ENCODE data around the gene SKA2.

SKA2 gene

GRCh38 chr17:59084154-59084553 lies 70.8 kb downstream of the SKA2 start:
- H3K36me3 ChIP-seq: peaks cover 26% of the 10 kb centered on the region
- DNase-seq: no peak
- TF ChIP-seq CTCF (IDR thresholded peaks at IDR 0.05; ENCODE audit: low read depth, low read length): no peak
- no peak overlapping the region for H3K4me3 ChIP-seq (ENCODE audit: low read depth, low read length)
- no peaks in the 10 kb centered on the region for H3K9me3 ChIP-seq
- no peaks in the 10 kb centered on the region for H3K4me1 ChIP-seq
- H3K27me3 ChIP-seq: no peaks in the 10 kb centered on the region

GRCh38 chr17:59074494-59074893 lies 80.5 kb downstream of the SKA2 start:
- DNase-seq: no peak
- peaks cover 51% of the 10 kb centered on the region for H3K36me3 ChIP-seq
- H3K4me1 ChIP-seq: no peaks in the 10 kb centered on the region; the same call in 1 of the 2 replicates
- no peaks in the 10 kb centered on the region for H3K9me3 ChIP-seq
- no peaks in the 10 kb centered on the region for H3K27me3 ChIP-seq
- no peak for TF ChIP-seq CTCF (IDR thresholded peaks at IDR 0.05; ENCODE audit: low read depth, low read length)
- H3K4me3 ChIP-seq (ENCODE audit: low read depth, low read length): no peak overlapping the region

- Histone ChIP-seq H3K4me3 (ENCODE audit: low read depth, low read length) (no peak overlapping the region), H3K36me3 (peaks cover 47% of the 10 kb centered on the region), H3K9me3 (no peaks in the 10 kb centered on the region), H3K27me3 (no peaks in the 10 kb centered on the region), H3K4me1 (no peaks in the 10 kb centered on the region; the same call in 1 of the 2 replicates)
- DNase-seq: no peak
- no peak for TF ChIP-seq CTCF (IDR thresholded peaks at IDR 0.05; ENCODE audit: low read depth, low read length)
These were observed 81.0 kb downstream of the SKA2 start for GRCh38 chr17:59073972-59074371.

DNA sequence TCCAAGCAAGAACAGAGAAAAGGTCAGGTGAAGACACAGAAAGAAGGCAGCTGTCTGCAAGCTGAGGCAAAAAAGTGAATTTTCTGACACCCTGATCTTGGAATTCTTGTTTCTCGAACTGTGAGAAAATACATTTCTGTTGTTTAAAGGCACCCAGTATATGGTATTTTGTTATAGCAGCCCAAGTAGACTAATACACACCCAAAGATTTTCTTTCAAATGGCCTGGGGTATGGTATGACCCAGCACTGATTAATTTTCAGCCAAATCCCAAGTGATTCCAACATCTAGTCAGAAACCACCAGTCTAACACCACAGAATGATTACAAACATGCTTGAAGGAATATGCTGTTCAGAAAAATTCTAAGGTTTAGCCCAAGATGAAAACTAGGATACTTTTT lies 85.1 kb downstream of the SKA2 start:
- Histone ChIP-seq H3K9me3 (no peaks in the 10 kb centered on the region), H3K4me3 (ENCODE audit: low read depth, low read length) (no peak overlapping the region), H3K4me1 (no peaks in the 10 kb centered on the region; the same call in 1 of the 2 replicates), H3K36me3 (peaks cover 41% of the 10 kb centered on the region), H3K27me3 (no peaks in the 10 kb centered on the region)
- no peak for TF ChIP-seq CTCF (IDR thresholded peaks at IDR 0.05; ENCODE audit: low read depth, low read length)
- DNase-seq: no peak

GRCh38 chr17:59067756-59068155 lies 87.2 kb downstream of the SKA2 start:
- Histone ChIP-seq H3K9me3 (no peaks in the 10 kb centered on the region), H3K4me3 (ENCODE audit: low read depth, low read length) (no peak overlapping the region), H3K27me3 (no peaks in the 10 kb centered on the region), H3K4me1 (no peaks in the 10 kb centered on the region; the same call in 1 of the 2 replicates), H3K36me3 (peaks cover 26% of the 10 kb centered on the region)
- TF ChIP-seq CTCF (IDR thresholded peaks at IDR 0.05; ENCODE audit: low read depth, low read length): no peak
- DNase-seq: no peak

DNA sequence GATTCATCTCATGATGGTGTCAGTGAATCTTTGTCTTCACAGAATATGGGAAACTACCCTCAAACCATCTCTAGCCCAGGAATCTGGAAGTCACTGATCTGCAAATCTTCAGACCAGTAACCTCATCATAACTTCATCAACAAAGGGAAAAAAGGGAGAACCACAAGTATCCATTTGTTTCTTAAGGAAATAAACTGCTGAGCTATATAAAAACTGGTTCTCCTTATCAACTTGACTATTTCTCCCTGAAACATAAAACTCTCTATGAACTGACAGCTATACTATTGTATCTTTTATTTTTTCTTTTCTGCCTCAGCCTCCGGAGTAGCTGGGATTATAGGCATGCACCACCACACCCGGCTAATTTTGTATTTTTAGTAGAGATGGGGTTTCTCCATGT lies 87.6 kb downstream of the SKA2 start:
- H3K27me3 ChIP-seq: no peaks in the 10 kb centered on the region
- no peak for DNase-seq
- no peak for TF ChIP-seq CTCF (IDR thresholded peaks at IDR 0.05; ENCODE audit: low read depth, low read length)
- H3K36me3 ChIP-seq: peaks cover 26% of the 10 kb centered on the region
- H3K4me1 ChIP-seq: no peaks in the 10 kb centered on the region; the same call in 1 of the 2 replicates
- no peaks in the 10 kb centered on the region for H3K9me3 ChIP-seq
- H3K4me3 ChIP-seq (ENCODE audit: low read depth, low read length): no peak overlapping the region
